ENCODE data around the gene SLC9A9.

Gene SLC9A9

GRCh38 chr3:143484846-143485512 is 363.3 kb downstream of the SLC9A9 start:
- no peak for DNase-seq

GRCh38 chr3:143483214-143483613 is 365.1 kb downstream of the SLC9A9 start:
- DNase-seq = no peak

- no peak for DNase-seq
These were observed 365.9 kb downstream of the SLC9A9 start for GRCh38 chr3:143482106-143483088.

GRCh38 chr3:143480344-143480743 is 367.9 kb downstream of the SLC9A9 start:
- no peak for DNase-seq

GRCh38 chr3:143479727-143480126 is 368.5 kb downstream of the SLC9A9 start:
- no peak for DNase-seq

- no peak for DNase-seq
These were observed 370.1 kb downstream of the SLC9A9 start for GRCh38 chr3:143478115-143478693.

GRCh38 chr3:143476965-143477640 is 371.2 kb downstream of the SLC9A9 start:
- DNase-seq = no peak

GRCh38 chr3:143475981-143476380 is 372.3 kb downstream of the SLC9A9 start:
- DNase-seq = no peak

GRCh38 chr3:143472731-143473523 is 375.3 kb downstream of the SLC9A9 start:
- DNase-seq = no peak

- no peak for DNase-seq
These were observed 376.6 kb downstream of the SLC9A9 start for GRCh38 chr3:143471705-143472104.

GRCh38 chr3:143469159-143469558 is 379.1 kb downstream of the SLC9A9 start:
- no peak for DNase-seq

GRCh38 chr3:143465666-143466065 is 382.6 kb downstream of the SLC9A9 start:
- no peak for DNase-seq

- DNase-seq = no peak
These were observed 383.4 kb downstream of the SLC9A9 start for GRCh38 chr3:143464850-143465249.

GRCh38 chr3:143455480-143455879 is 392.8 kb downstream of the SLC9A9 start:
- DNase-seq = no peak

GRCh38 chr3:143450632-143451031 is 397.6 kb downstream of the SLC9A9 start:
- DNase-seq = no peak

- no peak for DNase-seq
These were observed 400.8 kb downstream of the SLC9A9 start for GRCh38 chr3:143447491-143447890.

- DNase-seq = no peak
These were observed 403.1 kb downstream of the SLC9A9 start for GRCh38 chr3:143445118-143445517.

- peak; percentile 86 for DNase-seq
These were observed 404.4 kb downstream of the SLC9A9 start for GRCh38 chr3:143443851-143444331.

- DNase-seq = no peak
These were observed 405.3 kb downstream of the SLC9A9 start for GRCh38 chr3:143442814-143443447.

- DNase-seq = no peak
These were observed 406.6 kb downstream of the SLC9A9 start for GRCh38 chr3:143441516-143442171.

- DNase-seq = no peak
These were observed 408.5 kb downstream of the SLC9A9 start for GRCh38 chr3:143439817-143440216.
